SW 1271 (cell line): ENCODE measurements around the gene MRPL54.

Source experiments
- DNase-seq, 2 experiments: peaks; one replicate each; lab custom pipeline; 2025; lab: John Stamatoyannopoulos, UW

Gene MRPL54

DNA sequence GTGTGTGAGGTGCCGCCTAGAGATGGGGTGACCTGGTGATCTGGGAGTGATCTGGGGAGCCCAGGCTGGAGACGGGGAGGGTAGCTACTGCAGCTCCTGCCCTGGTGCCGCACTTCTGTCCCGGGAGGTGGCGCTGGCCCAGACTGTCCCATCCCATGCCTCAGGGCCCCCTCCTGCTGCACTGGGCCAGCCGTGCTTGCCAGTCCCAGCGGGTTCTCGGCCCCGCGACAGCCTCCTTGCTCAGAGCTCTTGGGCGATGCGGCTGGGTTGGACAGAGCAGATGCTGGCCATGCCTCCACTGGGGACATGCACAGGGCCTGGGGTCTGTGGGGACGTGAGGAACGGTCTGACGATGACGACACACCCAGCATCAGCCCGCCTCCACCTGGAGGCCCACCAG, 7.0 kb downstream of the MRPL54 start:
- DNase-seq: no peak

DNA sequence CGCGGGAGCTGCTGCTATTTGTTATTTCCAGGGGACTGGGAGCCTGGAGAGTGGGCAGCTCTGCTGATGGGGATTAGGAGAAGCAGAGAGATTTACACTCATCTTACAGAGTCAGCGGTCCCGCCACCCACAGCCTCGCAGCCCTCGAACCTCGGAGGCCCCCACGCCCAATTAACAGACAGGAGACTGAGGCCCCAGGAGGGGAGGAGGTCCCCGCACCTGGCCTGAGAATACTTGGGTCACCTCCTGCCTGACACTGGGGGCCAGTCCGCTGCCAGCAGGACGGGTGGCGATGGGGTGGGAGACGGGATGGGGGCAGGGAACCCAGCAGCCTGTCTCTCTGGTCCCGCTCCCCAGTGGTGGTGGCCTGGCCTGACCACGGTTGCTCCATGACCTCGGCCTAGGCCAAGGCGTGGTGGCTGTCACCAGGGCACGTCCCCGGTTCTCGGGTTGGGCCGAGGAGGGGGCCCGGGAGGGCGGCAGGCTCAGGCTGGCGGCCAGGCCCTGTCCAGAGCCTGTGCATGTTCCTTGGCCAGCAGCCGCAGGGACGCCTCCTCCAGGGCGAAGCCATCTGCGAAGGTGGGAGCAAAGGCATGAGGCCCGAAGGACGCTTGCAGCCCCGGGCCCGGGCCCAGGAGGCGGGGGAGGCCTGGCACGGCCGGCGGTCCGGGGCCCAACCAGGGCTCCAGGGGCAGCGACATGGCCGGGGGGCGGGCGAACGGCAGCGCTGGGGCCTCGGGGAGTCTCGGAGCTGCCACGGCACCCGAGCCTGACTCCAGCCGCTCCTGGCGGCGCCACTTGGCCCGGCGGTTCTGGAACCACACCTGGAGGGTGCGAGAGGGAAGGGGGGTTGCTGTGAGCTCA, 7.9 kb downstream of the MRPL54 start:
- DNase-seq: no peak

DNA sequence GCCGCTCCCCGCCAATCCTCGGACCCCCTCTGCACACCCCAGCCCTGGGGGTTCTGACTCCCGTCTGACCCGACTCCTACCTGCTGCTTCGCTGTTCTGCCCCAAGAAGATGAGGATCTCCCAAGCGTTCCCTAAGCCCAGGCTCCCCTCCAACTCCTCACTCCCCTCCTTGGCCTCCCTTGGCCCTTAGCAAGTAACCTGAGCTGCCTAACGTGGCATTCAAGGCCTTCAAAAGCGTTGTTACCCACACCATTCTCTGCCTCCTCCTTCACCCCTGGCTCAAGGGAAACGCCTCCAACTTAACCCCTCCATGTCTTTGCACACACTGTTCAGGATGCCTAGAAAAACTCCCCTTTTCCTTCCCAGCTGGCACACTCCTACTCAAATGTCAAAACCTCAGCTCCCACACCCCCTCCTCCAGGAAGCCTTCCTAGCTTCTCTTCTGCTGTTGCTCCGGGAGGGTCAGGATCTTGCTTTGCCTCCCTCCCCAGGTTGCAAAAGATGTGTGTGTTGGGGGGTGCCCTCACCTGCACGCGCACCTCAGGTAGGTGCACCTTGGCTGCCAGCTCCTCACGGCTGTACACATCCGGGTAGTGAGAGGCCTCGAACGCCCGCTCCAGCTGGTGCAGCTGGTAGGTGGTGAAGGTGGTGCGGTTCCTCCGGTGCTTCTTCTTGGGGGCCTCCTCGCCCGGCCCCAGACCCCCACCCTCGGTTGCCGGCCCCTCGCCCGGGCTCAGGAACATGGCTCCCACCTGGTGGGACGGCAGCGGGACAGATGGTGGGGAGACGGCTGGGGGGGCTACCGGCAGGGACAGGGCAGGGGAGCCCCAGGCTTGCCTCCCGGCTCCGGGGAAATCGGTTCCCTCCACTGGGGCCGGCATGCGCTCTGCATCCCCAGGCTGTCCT, 8.8 kb downstream of the MRPL54 start:
- no peak for DNase-seq

DNA sequence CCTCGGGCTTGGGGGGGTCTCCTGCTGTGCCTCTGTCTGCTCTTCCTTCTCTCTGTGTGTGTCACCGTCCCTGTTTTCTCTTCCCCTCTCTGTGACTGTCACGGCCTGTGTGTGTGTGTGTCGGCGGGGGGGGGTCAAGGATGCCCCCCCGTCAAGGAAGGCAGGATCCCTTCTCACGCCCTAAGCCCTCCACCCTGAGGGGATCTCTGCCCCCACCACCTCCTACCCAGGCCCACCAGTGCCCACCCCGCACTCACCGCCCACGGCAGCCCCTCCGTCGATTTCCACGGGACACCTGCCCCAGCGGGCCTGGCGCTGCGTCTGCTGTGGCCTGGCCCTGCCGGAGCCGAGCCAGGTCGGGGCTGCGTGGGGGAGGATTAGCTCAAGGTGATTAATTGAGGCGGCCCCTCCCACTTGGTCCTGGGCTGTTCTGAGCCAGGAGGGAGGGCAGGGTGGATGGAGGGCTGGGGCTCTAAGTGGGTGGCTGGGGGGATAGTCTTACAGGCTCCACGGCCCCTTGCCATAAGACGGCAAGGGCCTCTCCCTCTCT, 9.5 kb downstream of the MRPL54 start, which contains the start of gene RAX2:
RAX2 (minus strand) TSS at position 323 of the 550 bp plus-strand sequence. CDS start 486 bp downstream, outside the sequence.
- no peak for DNase-seq

DNA sequence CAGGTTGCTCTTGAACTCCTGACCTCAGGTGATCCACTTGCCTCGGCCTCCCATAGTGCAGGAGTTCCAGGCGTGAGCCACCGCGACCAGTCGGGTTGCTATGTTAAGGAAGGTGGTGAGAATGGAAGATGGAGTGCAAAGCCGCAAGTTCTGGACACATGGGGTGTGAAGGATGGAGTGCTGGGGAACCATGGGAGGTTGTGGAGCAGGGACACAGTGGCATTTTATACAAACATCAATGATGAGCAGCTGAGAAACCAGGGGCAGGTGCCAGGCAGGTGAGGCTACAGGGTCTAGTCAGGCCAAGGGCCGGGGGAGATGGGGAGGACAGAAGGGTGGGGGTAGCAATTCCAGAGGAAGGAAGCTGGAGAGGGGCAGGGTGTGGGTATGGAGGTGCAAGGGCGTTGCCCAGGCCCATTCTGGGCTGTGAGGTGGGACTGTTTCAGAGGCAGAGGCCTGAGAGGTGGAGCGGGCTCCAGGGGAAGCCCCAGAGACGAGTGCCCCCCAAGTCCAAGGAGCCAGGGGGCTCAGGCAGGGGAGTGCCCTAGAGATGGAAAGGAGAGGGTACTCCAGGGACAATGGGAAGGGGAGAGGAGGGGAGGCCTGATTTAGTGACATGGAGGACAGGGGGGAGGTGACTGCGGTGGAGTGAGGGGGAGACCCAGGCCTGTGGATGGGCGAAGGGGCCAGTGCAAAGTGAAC, 11.5 kb downstream of the MRPL54 start:
- no peak for DNase-seq

DNA sequence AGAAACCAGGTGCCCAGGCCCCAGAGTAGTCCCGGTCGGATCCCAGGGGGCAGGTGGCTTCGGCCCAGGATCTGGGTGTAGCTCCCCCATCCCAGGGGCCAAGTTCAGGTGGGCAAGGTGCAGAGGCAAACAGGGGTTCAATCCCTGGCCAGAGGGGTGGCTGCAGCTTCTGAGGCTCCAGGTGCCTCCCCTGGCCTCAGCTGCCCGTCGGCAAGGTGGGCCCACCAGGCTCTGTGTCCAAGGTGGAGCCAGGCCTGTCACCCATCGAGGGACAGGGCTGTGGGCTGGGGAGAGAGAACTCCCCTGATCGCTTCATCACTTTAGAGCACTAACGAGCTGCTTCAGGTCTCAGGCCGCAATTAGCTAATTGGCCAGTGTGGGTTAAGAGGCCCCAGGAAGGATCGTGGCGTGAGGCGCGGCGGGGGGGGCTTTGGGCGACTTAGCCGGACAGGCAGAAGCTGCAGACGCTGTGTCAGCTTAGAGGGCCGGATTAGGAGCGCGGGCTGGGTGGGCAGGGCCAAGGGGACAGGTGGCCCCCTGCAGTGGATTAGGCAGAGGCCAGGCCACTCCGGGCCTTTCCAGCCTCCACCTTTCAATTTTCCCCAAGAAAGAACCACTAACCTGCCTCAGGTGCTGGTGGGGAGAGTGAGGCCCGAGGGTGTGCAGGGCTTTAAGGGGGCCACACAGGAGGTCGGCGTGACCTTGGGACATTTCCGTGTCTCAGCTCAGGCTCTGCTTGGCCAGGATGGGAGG, 12.3 kb downstream of the MRPL54 start:
- DNase-seq: no peak

DNA sequence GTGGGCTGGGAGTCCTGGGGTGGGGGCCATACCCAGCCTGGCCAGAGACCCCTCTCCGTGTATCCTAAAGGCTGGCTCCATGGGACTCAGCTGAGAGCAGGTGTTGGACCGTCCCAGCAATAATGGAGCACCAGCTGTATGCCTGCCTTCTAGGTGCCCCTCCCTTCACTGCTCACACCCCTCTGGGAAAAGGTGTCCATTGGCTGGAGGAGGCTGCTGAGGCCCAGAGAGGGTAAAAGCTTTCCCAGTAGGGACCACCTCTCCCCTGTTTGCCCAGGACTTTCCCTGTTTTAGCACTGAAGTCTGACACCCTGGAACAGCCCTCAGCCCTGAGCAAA, 12.9 kb downstream of the MRPL54 start:
- no peak for DNase-seq

DNA sequence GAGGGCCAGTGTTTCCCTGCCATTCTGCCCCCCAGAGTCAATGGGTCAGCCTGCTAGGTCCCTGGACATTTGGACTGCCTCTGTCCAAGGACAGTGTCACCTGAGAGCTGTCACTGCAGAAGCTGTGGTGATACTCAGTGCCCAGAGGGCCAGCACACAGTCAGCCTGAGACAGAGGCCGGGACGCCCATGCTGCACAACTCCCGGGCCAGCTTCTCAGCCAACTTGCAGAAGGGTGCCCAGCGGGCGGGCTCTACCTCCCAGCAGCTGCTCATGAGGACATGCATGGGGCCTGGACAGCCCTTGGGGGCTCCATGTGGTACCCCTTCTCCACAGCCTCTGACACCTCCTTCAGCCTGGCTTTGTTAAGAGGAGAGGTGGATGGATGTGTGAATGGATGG, 13.3 kb downstream of the MRPL54 start:
- no peak for DNase-seq

DNA sequence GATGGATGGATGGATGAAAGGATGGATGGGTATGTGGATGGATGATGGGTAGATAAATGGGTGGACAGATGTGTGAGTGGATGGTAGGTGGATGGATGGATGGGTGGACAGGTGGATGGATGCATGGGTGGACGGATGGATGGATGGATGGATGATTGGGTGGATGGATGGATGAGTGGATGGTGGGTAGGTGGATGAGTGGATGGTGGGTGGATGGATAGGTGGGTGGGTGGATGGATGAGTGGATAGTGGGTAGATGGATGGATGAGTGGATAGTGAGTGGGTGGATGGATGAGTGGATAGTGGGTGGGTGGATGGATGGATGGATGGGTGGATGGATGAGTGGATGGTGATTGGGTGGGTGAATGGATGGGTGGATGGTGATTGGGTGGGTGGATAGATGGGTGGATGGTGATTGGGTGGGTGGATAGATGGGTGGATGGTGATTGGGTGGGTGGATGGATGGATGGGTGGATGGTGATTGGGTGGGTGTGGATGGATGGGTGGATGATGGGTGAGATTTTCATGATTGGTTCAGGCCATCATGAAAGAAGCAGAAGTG, 14.1 kb downstream of the MRPL54 start:
- DNase-seq: no peak

DNA sequence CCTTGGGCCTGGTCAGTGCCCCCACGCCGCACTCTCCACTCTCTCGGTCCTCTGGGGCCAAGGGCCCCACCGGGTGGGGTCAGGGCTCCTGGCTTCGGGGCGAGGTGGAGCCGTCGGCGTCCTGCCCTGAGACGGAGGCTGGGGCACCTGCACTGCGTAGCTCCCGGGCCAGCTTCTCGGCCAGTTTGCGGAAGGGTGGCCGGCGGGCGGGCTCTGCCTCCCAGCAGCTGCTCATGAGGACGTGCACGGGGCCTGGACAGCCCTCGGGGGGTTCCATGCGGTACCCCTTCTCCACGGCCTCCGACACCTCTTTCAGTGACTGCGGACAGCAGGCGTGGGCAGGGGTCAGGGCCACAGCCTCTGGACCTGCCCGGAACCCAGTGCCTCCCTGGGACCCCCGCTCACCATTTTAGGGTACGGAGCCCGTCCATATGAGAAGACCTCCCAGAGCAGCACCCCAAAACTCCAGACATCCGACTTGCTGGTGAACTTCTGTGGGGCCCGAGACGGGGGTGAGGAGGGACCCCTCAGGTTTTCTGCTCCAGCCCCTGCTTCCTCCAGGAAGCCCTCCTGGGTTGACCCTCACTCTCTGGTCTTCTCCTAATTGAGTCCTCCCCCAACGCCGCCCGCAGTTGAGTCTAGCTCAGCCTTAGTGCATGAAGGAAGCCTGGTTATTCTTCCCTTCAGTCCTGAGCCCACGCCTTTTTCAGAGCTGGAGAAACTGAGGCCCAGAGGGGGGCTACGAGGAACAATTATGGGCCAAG, 15.8 kb downstream of the MRPL54 start:
- DNase-seq: no peak

DNA sequence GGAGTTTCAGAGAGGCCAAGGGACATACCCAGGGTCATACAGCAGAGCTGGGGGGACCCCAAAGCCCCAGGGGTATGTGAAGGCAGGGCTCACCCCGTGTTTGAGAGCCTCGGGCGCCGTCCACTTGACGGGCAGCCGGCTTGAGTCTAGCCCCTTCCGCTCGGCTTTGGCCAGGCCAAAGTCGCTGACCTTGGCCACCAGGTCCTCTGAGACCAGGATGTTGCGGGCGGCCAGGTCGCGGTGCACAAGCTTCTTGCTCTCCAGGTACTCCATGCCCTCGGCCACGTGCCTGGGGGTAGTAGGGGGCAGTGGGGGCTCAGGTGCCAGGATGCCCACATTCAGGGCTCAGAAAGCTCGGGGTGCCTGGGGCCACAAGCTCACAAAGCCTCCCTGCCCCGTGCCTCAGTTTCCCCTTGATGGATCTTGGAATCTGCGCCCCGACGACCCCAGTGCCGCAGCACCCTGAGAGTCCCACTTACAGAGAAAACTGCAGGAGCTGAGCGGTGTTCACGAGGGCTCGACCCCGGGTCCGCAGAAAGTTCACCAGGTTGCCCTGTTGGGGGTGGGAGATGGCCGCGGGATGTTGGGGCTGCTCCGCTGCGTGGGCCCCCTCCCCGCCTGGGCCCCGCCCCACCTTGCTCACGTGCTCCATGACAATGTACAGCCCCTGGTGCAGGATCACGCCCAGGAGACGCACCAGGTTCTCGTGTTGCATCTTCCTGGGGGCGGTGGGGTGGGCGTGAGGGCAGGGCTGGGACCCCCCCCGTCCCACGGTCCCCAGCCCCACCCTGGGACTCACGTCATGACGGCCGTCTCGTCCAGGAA, 16.6 kb downstream of the MRPL54 start:
- no peak for DNase-seq

DNA sequence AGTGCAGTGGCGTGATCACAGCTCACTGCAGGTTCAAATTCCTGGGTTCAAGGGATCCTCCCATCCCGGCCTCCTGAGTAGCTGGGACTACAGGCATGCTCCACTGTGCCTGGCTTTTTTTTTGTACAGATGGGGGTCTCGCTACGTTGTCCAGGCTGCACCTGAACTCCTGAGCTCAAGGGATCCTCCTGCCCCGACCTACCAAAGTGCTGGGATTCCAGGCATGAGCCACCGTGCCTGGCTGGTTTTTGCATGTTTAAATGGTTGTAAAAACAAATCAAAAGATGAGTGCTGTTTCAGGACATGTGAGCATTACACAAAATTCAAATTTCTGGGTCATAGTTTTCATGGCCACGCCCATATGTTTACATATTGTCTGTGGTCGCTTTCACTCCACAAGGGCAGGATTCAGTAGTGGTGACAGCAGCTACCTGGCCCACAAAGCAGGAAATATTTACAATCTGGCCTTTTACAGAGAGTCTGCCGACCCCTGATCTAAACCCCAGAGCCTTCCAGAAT, 18.4 kb downstream of the MRPL54 start:
- DNase-seq: no peak

DNA sequence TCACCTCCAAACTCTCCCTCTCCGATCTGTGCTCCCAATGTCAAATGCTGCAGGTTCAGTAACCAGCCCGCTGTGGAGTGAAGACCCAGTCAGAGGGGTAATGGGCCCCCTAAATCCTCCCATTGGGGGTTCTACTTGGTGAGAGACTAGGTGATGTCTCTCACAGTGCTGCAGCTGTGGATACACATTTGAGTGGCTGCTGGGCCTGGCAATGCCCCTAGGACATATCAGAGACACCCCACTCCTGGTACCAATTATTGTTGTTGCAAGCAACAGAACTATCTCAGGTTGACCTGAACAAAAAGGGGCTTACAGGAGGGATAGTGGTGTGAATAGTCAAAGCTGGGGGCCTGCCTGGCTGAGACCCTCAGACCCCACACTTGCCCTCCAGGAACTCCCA, 19.1 kb downstream of the MRPL54 start:
- DNase-seq: no peak

DNA sequence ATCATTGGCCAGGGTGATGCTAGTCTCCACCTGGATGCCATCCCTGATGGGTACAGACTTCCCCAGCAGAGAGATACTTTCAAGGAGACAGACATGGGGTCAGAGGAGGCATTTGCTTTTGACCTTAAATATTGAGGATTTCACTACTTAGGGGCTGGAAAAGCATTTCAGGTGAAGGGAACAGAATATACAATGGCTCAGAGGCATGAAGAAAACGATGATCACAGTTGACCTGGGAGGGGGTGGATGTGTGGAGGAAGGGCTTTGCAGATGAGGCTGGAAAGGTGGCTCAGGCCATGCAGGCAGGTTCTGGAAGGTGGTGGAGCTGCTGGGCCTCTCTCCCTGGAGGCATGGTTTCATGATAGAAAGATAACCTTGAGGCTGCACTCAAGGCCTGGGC, 19.8 kb downstream of the MRPL54 start:
- DNase-seq: no peak

DNA sequence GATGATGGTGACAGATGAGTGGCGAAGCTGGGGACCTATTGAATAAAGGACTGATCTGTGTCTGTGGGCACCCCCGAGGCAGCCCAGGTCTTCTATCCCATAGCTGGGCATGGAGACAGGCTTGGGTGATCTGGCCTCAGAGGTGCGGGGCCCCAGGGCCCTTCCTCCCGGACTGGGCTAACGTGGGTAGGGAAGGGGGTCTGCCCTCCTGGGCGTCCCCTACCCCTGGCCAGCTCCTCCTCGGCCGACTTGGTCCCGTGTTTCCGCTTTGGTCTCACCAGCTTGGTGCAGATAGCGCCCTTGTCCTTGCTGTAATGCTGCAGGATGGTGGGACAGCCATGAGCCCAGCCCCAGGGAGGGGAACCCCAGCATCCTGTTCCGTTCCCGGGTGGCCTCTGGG, 20.4 kb downstream of the MRPL54 start:
- DNase-seq: no peak

DNA sequence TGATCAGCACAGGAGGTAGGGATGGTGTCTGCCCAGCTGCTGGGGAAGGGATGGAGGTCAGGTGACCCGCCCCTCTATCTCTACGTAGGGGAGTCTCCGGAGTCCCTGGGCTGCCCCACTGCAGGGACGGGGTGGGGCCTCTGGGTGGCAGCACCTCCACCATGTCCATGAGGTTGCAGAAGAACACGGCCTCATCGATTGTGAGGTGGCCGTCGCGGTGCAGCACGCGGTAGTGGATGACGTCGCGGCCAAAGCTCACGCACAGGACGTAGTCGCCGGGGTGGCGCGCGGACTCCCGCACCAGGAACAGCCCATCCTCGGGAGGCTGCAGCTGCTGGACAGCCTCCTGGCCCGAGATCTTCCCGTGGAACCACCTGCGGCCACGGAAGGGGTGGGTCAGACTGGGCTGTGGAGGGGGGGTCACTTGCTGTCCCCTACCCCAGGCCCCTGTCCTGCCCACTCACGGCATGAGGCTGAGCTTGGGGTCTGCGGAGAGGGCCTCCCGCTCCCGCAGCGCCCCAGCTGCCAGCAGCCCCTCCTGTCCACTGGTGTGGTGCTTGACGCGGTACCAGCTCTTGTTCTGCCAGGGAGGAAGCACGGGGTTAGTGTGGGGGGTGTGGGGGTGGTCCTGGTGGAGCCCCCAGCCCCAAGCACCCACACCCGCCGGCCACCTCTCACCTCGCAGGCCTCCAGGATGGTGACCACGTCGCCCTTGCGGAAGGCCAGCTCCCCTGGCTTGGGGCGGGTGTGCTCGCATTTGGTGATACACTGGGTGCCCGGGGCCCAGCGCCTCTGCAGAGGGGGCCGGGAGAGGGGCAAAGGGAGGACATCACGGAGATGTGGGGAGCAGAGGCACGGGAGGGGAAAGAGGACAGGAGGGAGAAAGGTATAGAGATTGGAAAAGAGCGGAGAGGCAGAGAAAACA, 21.4 kb downstream of the MRPL54 start:
- no peak for DNase-seq

DNA sequence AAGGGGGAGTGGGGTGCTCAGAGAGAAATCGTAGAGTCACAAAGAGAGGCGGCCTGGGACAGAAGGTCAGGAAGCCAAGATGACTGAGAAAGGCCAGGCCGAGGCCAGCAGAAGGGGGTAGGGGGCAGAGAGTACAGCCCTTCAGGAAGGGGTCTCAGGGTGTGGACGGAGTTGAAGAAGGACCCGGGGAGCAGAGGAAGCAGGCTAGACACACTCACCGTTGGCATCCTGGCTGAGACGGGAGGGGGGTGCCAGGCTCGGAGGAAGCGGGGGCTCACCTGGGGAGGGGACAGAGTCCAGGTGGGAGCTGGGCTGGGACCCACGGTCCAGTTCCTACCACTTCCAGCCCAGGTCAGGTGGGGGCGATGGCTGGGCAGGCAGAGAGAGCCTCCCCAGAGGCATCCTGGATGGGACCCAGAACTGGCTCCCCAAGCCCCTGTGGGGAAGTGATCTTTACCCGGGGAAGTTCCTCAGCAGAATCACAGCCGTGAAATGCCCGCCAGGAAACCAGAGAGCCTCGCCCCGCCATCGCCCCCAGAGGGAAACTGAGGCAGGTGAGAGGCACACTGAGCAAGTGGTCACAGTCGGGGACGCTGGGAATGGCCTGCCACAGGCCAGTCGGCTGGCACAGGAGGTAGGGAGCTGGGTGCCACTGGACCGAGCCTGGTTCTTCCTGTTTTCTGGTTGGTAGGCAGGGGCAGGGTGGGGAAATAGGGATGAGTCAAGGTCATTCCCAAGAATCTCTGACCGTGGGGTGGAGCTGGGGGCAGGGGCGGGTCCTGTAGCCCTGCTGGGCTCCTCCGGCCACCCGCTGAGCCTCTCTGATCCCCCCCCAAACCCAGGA, 22.3 kb downstream of the MRPL54 start:
- peak in 1 of 2 experiments; percentile 41 for DNase-seq
